ENCODE measurements around the gene SHISA6. TPM values are rescaled to one million over a fixed set of nuclear protein-coding genes. Genes with fewer than 3 reads are reported as not detected.

The SHISA6 gene
- not detected in 2 replicates for total RNA-seq

DNA sequence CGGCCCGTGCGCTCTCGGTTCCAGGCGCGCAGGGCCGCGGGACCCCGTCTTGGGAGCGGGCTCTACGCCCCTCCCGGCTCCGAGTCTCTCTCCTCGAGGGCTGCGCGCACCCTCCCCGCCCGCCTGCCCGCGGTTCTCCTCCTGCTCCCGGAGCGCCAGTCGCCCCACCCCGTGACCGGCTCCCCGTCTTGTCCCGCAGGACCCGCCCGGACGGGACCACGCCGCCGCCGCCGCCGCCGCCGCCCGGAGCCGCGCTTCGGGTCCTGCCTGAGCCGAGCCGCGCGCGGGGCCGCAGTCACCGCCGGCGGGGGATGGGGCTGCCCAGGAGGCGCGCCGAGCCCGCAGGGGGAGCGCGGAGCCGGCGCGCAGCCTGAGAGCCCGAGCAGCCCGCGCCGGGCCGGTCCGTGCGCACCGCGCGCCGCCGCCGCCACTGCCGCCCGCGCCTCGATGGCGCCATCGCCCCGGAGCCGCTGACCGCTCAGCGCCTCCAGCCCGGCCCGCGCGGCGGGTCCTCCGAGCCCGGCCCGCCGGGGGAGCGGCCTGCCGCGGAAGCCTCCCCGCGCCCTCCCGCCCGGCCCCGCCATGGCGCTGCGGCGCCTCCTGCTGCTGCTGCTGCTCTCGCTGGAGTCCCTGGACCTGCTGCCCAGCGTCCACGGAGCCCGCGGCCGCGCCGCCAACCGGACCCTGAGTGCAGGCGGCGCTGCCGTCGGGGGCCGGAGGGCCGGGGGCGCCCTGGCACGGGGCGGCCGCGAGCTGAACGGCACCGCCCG is at the start of gene SHISA6:
Gene SHISA6, plus strand, starts transcription at position 373 of the 770 bp plus-strand sequence.

GRCh38 chr17:11598274-11599221 is 357.5 kb downstream of the SHISA6 start, which contains the start of gene DNAH9:
DNAH9 (plus strand) TSS chr17:11598470; CDS start chr17:11598499, 29 bp downstream.

Data from bladder microvascular endothelial cell (primary cell).